Vagina (tissue), 2 donors: ENCODE results near the gene FAM83C. TPM values are rescaled to one million over a fixed set of nuclear protein-coding genes. Genes with fewer than 3 reads are reported as not detected.

Experiments
- DNase-seq, 2 donors: peaks; one replicate each; pipeline ENCODE4 v3.0.0-alpha.2; 2017; ENCODE audit errors: extremely low spot score in 2 of 2
- H3K27ac ChIP-seq: fragments of 200-600 bp; sonication (generic); one replicate; pipeline ENCODE4 v1.5.1; 2019
- H3K27me3 ChIP-seq: fragments of 200-600 bp; sonication (generic); one replicate; pipeline ENCODE4 v1.5.1; 2019
- H3K36me3 ChIP-seq, 2 donors: fragments of 200-600 bp; sonication (generic); one replicate each; pipeline ENCODE4 v1.5.1; 2017 to 2019
- H3K4me1 ChIP-seq: fragments of 200-600 bp; sonication (generic); one replicate; pipeline ENCODE4 v1.5.1; 2019
- H3K4me3 ChIP-seq, 2 donors: fragments of 200-600 bp; sonication (generic); 1 replicate in 1 of 2; 2 replicates in 1 of 2; pipeline ENCODE4 v1.5.1; 2016 to 2019
- H3K9me3 ChIP-seq: fragments of 200-600 bp; sonication (generic); one replicate; pipeline ENCODE4 v1.5.1; 2019
- POLR2A ChIP-seq, 2 donors: fragments of 450-650 bp; IDR thresholded peaks; one replicate each; pipeline ENCODE4 v1.6.1; 2017; ENCODE audit warnings: antibody characterized with exemption in 2 of 2, mild to moderate bottlenecking in 2 of 2, moderate library complexity in 2 of 2
- POLR2AphosphoS5 ChIP-seq, 2 donors: sonication (generic); formaldehyde crosslinking; IDR thresholded peaks; one replicate each; pipeline ENCODE4 v1.9.0; 2017; ENCODE audit warnings: antibody characterized with exemption in 2 of 2, mild to moderate bottlenecking in 2 of 2, low read depth in 1 of 2; ENCODE audit not compliant: insufficient read depth in 1 of 2
- intact Hi-C: fragments of 100-400 bp; cut with DNase I; formaldehyde crosslinking; loops from one replicate; pipeline ENCODE4 v1.15.1; 2023
- total RNA-seq: library from RNA; depleted of rRNA; stranded (reverse); fragments of >200 nt; gene quantifications from one replicate; pipeline ENCODE4 v1.2.3, GENCODE V29; 2016
- TF ChIP-seq, protein P1 (sequence below), 3 experiments: fragments of 450-650 bp in 2 of 3; fragments of 200-600 bp in 1 of 3; sonication (generic) in 1 of 3; IDR thresholded peaks; one replicate each; pipeline ENCODE4 v1.5.1; 2017 to 2019; ENCODE audit warnings: antibody characterized with exemption in 3 of 3, mild to moderate bottlenecking in 2 of 3, moderate library complexity in 2 of 3

FAM83C gene
- total RNA-seq, 1 donor from 2014 or later = 16.9 TPM

DNA sequence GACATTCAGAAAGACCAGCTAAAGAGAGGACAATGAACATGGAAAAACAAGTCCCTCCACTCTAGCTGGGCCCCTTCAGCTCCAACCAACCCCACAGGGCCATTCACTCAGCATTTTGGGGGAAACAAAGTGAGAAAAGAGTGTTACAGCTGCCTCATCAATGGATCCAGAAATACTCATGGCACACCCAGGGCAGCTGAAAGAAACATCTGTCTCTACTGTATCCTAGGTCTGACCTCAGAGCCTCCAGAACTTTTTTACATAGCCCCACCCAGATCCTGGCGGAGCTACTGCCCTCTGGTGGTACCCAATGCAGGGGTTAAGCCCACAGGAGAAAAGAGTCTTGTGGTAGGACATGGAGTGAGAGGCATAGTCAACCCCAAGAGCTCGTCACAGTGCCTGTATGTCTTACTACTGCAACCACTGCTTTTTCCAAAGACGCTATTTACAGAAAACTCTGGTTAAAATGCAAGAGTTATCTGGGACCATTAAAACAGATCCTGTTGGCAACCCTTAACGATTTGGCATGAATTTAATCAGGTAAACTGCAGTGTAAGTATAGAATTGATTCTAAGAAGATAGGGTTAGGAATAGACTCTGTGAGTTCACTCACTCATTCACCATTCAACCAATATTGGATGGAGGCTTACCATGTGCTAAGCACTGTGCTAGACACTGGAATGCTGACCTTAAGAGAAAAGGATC is 37.4 kb upstream of the FAM83C start:
- H3K27me3 ChIP-seq = no peaks in the 10 kb centered on the region
- no peaks in the 10 kb centered on the region for H3K9me3 ChIP-seq
- DNase-seq = no peak
- intact Hi-C loops = no loop called here
- no peak overlapping the region for H3K27ac ChIP-seq
- H3K4me3 ChIP-seq = no peak overlapping the region
- TF ChIP-seq, protein P1, sequence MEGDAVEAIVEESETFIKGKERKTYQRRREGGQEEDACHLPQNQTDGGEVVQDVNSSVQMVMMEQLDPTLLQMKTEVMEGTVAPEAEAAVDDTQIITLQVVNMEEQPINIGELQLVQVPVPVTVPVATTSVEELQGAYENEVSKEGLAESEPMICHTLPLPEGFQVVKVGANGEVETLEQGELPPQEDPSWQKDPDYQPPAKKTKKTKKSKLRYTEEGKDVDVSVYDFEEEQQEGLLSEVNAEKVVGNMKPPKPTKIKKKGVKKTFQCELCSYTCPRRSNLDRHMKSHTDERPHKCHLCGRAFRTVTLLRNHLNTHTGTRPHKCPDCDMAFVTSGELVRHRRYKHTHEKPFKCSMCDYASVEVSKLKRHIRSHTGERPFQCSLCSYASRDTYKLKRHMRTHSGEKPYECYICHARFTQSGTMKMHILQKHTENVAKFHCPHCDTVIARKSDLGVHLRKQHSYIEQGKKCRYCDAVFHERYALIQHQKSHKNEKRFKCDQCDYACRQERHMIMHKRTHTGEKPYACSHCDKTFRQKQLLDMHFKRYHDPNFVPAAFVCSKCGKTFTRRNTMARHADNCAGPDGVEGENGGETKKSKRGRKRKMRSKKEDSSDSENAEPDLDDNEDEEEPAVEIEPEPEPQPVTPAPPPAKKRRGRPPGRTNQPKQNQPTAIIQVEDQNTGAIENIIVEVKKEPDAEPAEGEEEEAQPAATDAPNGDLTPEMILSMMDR (IDR thresholded peaks at IDR 0.05) = no peak
- TF ChIP-seq POLR2A (IDR thresholded peaks at IDR 0.05) (no peak), POLR2AphosphoS5 (IDR thresholded peaks at IDR 0.05; ENCODE audit: insufficient read depth in 1 of 2, low read depth in 1 of 2) (no peak)
- peaks cover 9% of the 10 kb centered on the region for H3K4me1 ChIP-seq
- no peaks in the 10 kb centered on the region for H3K36me3 ChIP-seq

DNA sequence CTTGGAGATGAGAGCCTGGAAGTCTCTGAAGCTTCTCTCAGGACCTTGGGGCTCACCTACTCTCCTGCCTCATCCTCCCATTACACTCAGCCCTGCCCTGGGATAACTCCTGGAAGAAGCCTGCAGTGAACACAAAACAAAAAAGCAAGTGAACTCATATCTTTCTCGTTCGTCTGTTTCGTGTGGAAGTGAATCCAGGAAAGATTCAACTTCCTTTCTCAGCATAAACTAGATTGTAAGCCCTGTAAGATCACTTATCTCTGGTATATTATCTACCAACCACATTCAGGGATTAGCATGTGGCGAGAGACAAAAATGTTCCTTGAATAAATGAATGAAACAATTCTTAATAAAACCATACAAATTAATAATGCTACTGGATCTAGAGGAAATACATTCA is 36.5 kb upstream of the FAM83C start:
- TF ChIP-seq POLR2AphosphoS5 (IDR thresholded peaks at IDR 0.05; ENCODE audit: insufficient read depth in 1 of 2, low read depth in 1 of 2) (no peak), POLR2A (IDR thresholded peaks at IDR 0.05) (no peak)
- TF ChIP-seq, protein P1 (IDR thresholded peaks at IDR 0.05) = no peak
- H3K27me3 ChIP-seq = no peaks in the 10 kb centered on the region
- no peak overlapping the region for H3K4me3 ChIP-seq
- H3K36me3 ChIP-seq = no peaks in the 10 kb centered on the region
- intact Hi-C loops = no loop called here
- no peak for DNase-seq
- no peaks in the 10 kb centered on the region for H3K9me3 ChIP-seq
- H3K27ac ChIP-seq = no peak overlapping the region
- peaks cover 4% of the 10 kb centered on the region for H3K4me1 ChIP-seq

DNA sequence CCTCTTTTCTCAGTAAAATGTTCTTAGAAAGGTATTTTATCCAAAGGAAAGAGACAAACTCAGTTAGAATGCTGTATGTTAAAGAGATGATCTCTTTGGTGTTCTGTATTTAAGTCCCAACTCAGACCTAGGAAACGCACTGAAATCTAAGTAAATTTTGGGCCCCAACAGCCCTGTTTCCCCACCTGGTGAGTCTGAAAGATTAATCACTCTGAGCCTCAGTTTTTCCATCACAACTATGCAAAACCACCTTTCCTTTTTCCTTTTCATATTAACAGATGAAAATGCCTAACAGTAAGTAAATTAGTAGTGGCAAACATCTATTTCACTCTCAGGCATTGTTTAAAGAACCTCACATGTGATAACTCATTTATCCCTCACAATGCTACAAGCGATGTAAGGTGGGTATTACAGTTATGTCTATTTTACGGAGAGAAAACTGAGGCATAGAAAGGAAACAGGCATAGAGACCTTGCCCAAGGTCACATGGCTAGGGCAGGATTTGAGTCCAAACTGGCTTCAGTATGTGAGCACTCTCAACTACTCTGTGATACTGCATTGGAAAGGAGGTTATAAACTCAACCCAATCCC is 36.0 kb upstream of the FAM83C start:
- H3K4me1 ChIP-seq = no peaks in the 10 kb centered on the region
- TF ChIP-seq POLR2AphosphoS5 (IDR thresholded peaks at IDR 0.05; ENCODE audit: insufficient read depth in 1 of 2, low read depth in 1 of 2) (no peak), POLR2A (IDR thresholded peaks at IDR 0.05) (no peak)
- TF ChIP-seq, protein P1 (IDR thresholded peaks at IDR 0.05) = no peak
- no peaks in the 10 kb centered on the region for H3K36me3 ChIP-seq
- H3K27me3 ChIP-seq = no peaks in the 10 kb centered on the region
- H3K9me3 ChIP-seq = no peaks in the 10 kb centered on the region
- no peak for DNase-seq
- no peak overlapping the region for H3K4me3 ChIP-seq
- intact Hi-C loops = no loop called here
- H3K27ac ChIP-seq = no peak overlapping the region

DNA sequence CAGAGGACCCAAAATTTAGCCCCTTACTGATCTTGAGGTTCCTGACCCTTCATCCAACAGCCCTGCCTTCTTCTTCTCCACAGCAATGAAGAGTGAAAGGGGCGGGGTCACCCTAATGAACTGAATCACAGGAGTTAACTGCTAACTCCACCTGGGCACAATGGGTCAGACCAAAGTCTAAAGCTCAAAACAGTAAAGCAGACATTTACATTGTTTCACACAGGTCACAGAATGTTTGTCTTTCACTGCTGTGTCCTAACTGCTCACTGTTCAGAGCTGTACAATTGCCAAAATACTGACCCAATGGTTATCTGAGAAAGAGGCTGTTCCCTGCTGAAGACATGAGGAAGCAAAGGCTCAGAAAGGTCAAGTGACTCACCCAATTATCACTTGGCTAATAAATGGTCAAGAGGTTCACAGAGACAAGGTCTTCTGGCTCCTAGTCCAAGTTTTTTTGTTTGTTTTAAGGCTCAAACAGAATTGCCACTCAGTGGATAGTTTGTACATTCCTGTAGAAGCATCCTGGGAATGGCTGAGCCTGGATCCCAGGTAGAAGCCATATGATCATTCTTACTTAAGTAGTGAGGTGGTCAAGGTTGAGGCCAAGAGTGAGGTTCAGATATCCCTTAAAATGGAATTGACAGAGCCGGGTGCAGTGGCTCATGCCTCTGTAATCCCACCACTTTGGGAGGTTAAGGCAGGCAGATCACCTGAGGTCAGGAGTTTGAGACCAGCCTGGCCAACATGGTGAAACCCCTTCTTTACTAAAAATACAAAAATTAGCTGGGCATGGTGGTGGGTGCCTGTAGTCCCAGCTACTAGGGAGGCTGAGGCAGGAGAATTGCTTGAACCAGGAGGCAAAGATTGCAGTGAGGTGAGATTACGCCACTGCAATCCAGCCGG is 35.1 kb upstream of the FAM83C start:
- no peak for DNase-seq
- no peak for TF ChIP-seq POLR2AphosphoS5 (IDR thresholded peaks at IDR 0.05; ENCODE audit: insufficient read depth in 1 of 2, low read depth in 1 of 2)
- TF ChIP-seq POLR2A (IDR thresholded peaks at IDR 0.05) = no peak
- TF ChIP-seq, protein P1 (IDR thresholded peaks at IDR 0.05) = no peak
- Histone ChIP-seq H3K4me3 (no peak overlapping the region), H3K27ac (no peak overlapping the region), H3K4me1 (no peaks in the 10 kb centered on the region), H3K27me3 (no peaks in the 10 kb centered on the region), H3K36me3 (peaks cover 0 to 2% of the 10 kb centered on the region in 2 donors), H3K9me3 (no peaks in the 10 kb centered on the region)
- intact Hi-C loops = no loop called here
